HG03095 (cell line): Measurements from ENCODE around the gene KTN1.

Experiments used
- ATAC-seq: cut with Tn5 transposase; IDR thresholded peaks from one replicate; pipeline ENCODE4 v1.9.1; 2021; ENCODE audit warnings: moderate library complexity; ENCODE audit not compliant: unreplicated experiment

Gene KTN1

GRCh38 chr14:55711175-55711811, 131.3 kb downstream of the KTN1 start:
- no peak for ATAC-seq

DNA sequence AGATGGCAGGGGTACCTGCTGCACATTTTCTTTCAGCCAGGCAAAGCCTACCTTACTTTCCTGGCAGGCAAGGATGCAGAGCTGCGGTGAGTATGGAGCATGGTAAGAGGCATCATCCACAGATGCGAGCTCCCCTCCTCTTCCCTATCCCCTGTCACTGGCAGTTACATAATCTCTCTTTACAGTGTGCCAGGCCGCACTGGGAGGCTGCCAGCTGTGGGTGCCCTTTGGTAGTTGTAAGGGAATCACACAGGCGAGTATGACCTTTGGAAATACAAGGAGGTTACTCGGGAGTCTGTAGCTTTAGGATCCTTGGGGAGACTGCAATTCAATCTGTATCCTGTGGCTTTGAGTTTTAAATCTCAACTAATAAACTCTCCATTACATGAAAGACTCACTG, 132.5 kb downstream of the KTN1 start:
- no peak for ATAC-seq

DNA sequence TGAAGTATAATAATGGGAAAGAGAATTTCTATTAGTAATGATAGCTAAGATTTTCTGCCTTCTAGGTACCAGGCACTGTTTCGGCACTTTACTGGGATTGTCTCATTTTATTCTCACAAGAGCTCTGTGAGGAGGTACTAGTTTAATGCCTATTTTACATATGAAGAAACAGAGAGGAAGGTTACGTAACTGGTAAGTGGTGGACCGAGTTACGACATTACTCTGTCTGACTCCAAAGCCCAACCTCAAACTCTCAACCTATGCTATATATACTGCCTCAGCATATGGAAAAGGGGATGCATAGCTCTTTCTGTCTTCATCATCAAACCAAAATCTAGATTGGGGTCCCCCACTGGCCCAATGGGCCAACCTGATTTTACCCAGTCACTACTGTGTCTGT, 133.5 kb downstream of the KTN1 start:
- no peak for ATAC-seq

- ATAC-seq = peak; percentile 84
Observed at GRCh38 chr14:55715889-55716288, 135.9 kb downstream of the KTN1 start.

GRCh38 chr14:55717621-55718020, 137.6 kb downstream of the KTN1 start:
- ATAC-seq = no peak

- ATAC-seq = no peak
Observed at GRCh38 chr14:55718551-55718950, 138.5 kb downstream of the KTN1 start.

DNA sequence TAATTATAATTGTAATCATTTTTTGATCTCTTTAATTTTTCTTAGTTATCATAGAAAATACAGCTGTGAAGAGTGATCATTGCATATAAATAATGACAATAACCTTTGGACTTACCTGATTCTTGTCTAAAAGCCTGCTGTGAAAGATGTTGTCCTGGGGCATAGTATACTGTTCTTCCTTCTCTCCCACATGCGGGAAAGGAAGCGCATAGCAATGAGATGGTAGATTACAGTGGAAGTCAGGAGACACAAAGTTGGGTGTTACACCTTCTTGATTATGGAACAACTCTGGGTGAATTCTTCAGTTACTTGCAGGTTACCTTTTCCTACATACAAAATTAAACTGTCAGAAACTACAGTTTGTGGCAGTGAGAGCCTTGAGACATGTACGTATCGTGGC, 140.8 kb downstream of the KTN1 start:
- no peak for ATAC-seq

DNA sequence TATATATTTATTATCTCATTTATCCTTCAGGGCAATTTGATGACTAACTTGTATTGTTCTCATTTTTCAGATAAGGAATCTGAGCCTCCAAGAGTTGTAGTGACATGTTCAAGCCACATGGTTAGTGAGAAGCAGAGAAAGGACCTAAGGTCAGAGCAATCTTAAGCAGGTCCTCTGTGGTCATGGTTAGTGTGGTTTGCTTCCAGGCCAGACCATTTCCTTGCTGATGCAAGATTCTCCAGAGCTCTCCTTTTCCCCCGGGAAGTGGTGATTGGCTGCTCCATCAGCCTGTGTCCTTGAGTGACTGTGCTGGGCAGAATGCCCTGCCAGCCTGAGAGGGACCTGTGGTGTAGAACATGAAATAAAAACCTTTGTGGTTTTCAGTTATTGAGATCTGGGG, 141.3 kb downstream of the KTN1 start:
- no peak for ATAC-seq

DNA sequence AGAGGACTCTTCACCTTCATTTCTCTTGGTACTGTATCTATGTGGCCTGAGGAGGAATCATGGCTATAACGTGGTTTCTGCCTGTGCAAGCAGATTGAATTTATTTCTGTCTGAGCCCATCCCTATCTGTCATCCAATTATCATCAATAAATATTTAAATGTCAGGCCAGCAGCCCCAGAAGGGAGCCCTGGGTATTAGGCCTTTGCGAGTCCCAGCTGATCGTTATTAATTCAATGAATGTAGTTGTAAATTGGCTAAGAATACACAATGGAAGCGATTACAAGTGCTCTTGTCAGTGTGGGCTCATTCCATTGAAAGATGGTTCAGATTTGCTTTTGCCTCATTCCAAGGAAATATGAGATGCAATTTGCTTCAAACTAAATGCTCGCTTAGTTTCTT, 142.0 kb downstream of the KTN1 start:
- ATAC-seq = no peak

- ATAC-seq = no peak
Observed at GRCh38 chr14:55724736-55725135, 144.7 kb downstream of the KTN1 start.

GRCh38 chr14:55730592-55731310, 150.7 kb downstream of the KTN1 start:
- ATAC-seq = no peak

GRCh38 chr14:55731311-55731872, 151.4 kb downstream of the KTN1 start:
- no peak for ATAC-seq

DNA sequence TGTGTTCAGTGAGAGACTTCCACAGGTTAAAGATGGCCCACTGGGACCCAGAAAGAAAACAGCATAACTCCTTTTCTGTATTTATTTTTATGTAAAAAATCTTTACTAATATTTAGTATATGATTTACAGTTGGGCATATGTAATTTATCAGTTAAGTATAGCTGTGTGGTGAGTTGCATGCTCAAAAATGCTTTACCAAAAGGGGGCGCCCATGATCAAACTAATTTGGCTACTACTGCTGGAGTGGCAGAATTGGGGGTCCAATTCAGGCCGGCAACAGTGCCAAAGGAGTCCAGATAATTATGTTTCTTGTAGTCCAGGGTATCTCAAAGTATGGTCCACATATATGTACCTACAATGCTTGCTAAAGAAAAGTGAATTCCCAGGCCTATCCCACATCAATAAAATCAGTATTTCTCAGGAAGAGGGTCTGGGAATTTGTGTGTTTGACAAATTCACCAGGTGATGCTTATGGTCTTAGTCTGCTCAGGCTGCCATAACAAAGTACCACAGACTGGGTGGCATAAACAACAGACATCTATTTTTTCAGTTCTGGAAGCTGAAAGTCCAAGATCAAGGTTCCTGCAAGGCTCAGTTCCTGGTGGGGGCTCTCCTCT, 152.0 kb downstream of the KTN1 start:
- ATAC-seq = no peak

GRCh38 chr14:55733599-55733998, 153.6 kb downstream of the KTN1 start:
- no peak for ATAC-seq
